K562 (cell line): ENCODE measurements around the gene PTH1R. TPM values are rescaled to one million over a fixed set of nuclear protein-coding genes. Genes with fewer than 3 reads are reported as not detected.

Experiments used
- EP400 ChIP-seq: fragments of 450-650 bp; IDR thresholded peaks from 2 replicates; pipeline ENCODE4 v1.6.1; 2017; ENCODE audit warnings: antibody characterized with exemption, mild to moderate bottlenecking, moderate library complexity
- GMEB1 ChIP-seq: fragments of 250-450 bp; sonication (Bioruptor Pico); IDR thresholded peaks from 2 replicates; pipeline ENCODE4 v1.4.0; 2020; ENCODE audit warnings: mild to moderate bottlenecking
- HMG20B ChIP-seq: fragments of 250-450 bp; sonication (Bioruptor Pico); IDR thresholded peaks from 2 replicates; pipeline ENCODE4 v1.5.0; 2021; ENCODE audit warnings: mild to moderate bottlenecking
- JUN ChIP-seq, 2 experiments: sonication (generic) in 1 of 2; formaldehyde crosslinking in 1 of 2; IDR thresholded peaks; 2 replicates each; pipeline versions ENCODE4 v1.6.1 to v1.8.0; 2012 to 2022; ENCODE audit warnings: borderline replicate concordance in 2 of 2, mild to moderate bottlenecking in 2 of 2, improper control_type of control experiment in 1 of 2, low read depth in 1 of 2, low read length in 1 of 2, missing genetic modification reagents in 1 of 2
- KAT8 ChIP-seq: fragments of 450-650 bp; IDR thresholded peaks from 2 replicates; pipeline ENCODE4 v1.6.1; 2016; ENCODE audit warnings: low read depth, mild to moderate bottlenecking
- MED1 ChIP-seq: sonication (generic); formaldehyde crosslinking; IDR thresholded peaks from 2 replicates; pipeline ENCODE4 v1.8.1; 2023; ENCODE audit warnings: missing genetic modification reagents, borderline replicate concordance
- NFATC3 ChIP-seq: fragments of 450-650 bp; IDR thresholded peaks from 2 replicates; pipeline ENCODE4 v1.6.1; 2017; ENCODE audit warnings: mild to moderate bottlenecking
- PRMT5 ChIP-seq: sonication (generic); formaldehyde crosslinking; IDR thresholded peaks from 2 replicates; pipeline ENCODE4 v1.5.0; 2020; ENCODE audit warnings: missing genetic modification reagents
- RBM15 ChIP-seq: fragments of 200-400 bp; formaldehyde crosslinking; IDR thresholded peaks from 2 replicates; pipeline ENCODE4 v1.6.1; 2018; ENCODE audit warnings: mild to moderate bottlenecking, low read length, moderate library complexity; ENCODE audit not compliant: insufficient read depth
- SMAD3 ChIP-seq: fragments of 450-650 bp; formaldehyde crosslinking; conservative IDR thresholded peaks from 2 replicates; pipeline ENCODE4 v1.4.0; 2020; ENCODE audit warnings: mild to moderate bottlenecking
- ZBTB2 ChIP-seq: fragments of 450-650 bp; IDR thresholded peaks from 2 replicates; pipeline ENCODE4 v1.6.1; 2016; ENCODE audit warnings: antibody characterized with exemption
- ZBTB43 ChIP-seq: sonication (generic); formaldehyde crosslinking; IDR thresholded peaks from 2 replicates; pipeline ENCODE4 v1.8.0; 2023; ENCODE audit warnings: mild to moderate bottlenecking, missing genetic modification reagents
- ZNF3 ChIP-seq: fragments of 250-450 bp; sonication (Bioruptor Pico); IDR thresholded peaks from 2 replicates; pipeline ENCODE4 v1.5.0; 2021; ENCODE audit warnings: mild to moderate bottlenecking, moderate library complexity
- ZNF644 ChIP-seq: fragments of 200-800 bp; sonication (Bioruptor generic); IDR thresholded peaks from 2 replicates; pipeline ENCODE4 v1.6.1; 2016; ENCODE audit warnings: low read depth, missing genetic modification characterization, missing compliant biosample characterization
- ZNF77 ChIP-seq: fragments of 250-450 bp; sonication (Bioruptor Pico); IDR thresholded peaks from 2 replicates; pipeline ENCODE4 v1.5.0; 2020
- polyA plus RNA-seq, 8 experiments: library from polyadenylated mRNA; depleted of rRNA in 4 of 8; stranded (reverse) in 5 of 8; unstranded in 3 of 8; fragments of >200 nt; fragmentation: Nextera tagmentation in 2 of 8; fragmentation: Illumina TruSeq in 1 of 8; extraction: Ambion mirVana in 2 of 8; extraction: Trizol in 1 of 8; gene quantifications; 2 replicates each; pipeline versions ENCODE4 v1.2.1 to v1.2.3, GENCODE V29; 2011 to 2014; ENCODE audit warnings: inconsistent platforms in 1 of 8, missing spikeins in 1 of 8
- total RNA-seq, 7 experiments: library from RNA; depleted of rRNA in 6 of 7; stranded (reverse); fragments of >200 nt in 6 of 7; fragmentation: Illumina TruSeq in 2 of 7; extraction: Trizol in 2 of 7; gene quantifications; 2 replicates each; pipeline versions ENCODE4 v1.2.1 to v1.2.3, GENCODE V29; 2011 to 2021; ENCODE audit warnings: low replicate concordance in 1 of 7
- TF ChIP-seq, protein P1 (sequence below): fragments of 250-450 bp; sonication (Bioruptor Pico); IDR thresholded peaks from 2 replicates; pipeline ENCODE4 v1.5.0; 2020; ENCODE audit warnings: mild to moderate bottlenecking
- TF ChIP-seq, protein P2 (sequence below): fragments of 250-450 bp; sonication (Bioruptor Pico); IDR thresholded peaks from 2 replicates; pipeline ENCODE4 v1.4.0; 2020; ENCODE audit warnings: mild to moderate bottlenecking, moderate library complexity
- TF ChIP-seq, protein P3 (sequence below): fragments of 250-450 bp; sonication (Bioruptor Pico); IDR thresholded peaks from 2 replicates; pipeline ENCODE4 v1.9.0; 2021; ENCODE audit warnings: mild to moderate bottlenecking, inconsistent platforms

PTH1R gene
- total and polyA plus RNA-seq, 9 of the 15 experiments (the other 6 are each of a cell fraction or from before 2014, with no cell fraction given), result not detected

DNA sequence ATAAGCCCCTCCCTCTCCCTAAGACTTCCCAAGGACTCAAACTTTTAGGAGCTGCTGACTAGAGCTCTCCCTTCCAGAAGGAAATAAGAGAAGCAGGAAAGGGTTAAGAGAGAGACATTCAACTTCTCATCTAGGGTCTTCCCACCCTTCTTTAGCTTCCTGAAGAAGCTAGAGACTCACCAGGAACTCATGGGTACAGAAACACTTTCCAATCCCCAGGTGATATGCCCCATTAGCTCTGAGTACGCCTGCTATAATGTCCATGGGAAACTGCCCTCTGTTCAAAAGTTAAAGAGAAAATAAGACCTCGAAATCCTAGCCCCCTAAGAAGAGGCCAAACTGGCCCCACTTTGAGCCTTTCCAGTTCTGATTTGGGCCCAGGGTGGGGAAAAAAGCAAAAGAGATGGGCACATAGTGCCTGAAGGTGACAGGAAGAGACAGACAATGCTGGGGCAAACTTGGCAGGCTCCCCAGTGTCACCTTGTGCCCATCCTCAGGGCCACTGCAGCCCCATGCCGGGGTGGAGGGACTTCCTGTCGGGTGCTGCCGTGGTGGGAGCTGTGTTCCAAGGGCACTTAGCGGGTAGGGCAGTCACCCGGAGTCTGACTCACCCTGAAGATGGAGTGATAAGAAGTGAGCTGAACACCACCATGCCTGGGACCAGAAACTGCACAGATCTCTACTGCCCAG, 69.5 kb downstream of the PTH1R start (continued):
- TF ChIP-seq, protein P1, sequence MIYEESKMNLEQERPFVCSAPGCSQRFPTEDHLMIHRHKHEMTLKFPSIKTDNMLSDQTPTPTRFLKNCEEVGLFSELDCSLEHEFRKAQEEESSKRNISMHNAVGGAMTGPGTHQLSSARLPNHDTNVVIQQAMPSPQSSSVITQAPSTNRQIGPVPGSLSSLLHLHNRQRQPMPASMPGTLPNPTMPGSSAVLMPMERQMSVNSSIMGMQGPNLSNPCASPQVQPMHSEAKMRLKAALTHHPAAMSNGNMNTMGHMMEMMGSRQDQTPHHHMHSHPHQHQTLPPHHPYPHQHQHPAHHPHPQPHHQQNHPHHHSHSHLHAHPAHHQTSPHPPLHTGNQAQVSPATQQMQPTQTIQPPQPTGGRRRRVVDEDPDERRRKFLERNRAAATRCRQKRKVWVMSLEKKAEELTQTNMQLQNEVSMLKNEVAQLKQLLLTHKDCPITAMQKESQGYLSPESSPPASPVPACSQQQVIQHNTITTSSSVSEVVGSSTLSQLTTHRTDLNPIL (CRISPR knock-in tag), result no peak
- TF ChIP-seq RBM15, result no peak
- no peak for TF ChIP-seq MED1 (CRISPR knock-in tag)
- TF ChIP-seq, protein P2, sequence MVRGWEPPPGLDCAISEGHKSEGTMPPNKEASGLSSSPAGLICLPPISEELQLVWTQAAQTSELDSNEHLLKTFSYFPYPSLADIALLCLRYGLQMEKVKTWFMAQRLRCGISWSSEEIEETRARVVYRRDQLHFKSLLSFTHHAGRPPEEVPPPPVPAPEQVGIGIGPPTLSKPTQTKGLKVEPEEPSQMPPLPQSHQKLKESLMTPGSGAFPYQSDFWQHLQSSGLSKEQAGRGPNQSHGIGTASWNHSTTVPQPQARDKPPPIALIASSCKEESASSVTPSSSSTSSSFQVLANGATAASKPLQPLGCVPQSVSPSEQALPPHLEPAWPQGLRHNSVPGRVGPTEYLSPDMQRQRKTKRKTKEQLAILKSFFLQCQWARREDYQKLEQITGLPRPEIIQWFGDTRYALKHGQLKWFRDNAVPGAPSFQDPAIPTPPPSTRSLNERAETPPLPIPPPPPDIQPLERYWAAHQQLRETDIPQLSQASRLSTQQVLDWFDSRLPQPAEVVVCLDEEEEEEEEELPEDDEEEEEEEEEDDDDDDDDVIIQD (CRISPR knock-in tag), result no peak
- TF ChIP-seq, protein P3, sequence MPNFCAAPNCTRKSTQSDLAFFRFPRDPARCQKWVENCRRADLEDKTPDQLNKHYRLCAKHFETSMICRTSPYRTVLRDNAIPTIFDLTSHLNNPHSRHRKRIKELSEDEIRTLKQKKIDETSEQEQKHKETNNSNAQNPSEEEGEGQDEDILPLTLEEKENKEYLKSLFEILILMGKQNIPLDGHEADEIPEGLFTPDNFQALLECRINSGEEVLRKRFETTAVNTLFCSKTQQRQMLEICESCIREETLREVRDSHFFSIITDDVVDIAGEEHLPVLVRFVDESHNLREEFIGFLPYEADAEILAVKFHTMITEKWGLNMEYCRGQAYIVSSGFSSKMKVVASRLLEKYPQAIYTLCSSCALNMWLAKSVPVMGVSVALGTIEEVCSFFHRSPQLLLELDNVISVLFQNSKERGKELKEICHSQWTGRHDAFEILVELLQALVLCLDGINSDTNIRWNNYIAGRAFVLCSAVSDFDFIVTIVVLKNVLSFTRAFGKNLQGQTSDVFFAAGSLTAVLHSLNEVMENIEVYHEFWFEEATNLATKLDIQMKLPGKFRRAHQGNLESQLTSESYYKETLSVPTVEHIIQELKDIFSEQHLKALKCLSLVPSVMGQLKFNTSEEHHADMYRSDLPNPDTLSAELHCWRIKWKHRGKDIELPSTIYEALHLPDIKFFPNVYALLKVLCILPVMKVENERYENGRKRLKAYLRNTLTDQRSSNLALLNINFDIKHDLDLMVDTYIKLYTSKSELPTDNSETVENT (CRISPR knock-in tag), result no peak
- no peak for TF ChIP-seq ZNF77
- no peak for TF ChIP-seq EP400
- no peak for TF ChIP-seq HMG20B (CRISPR knock-in tag)
- TF ChIP-seq SMAD3 (CRISPR knock-in tag), result 0 out of 2 replicates have a peak, but pooled peaks have one; percentile 49
- no peak for TF ChIP-seq ZNF644
- TF ChIP-seq GMEB1 (CRISPR knock-in tag), result no peak
- TF ChIP-seq ZBTB2, result 0 out of 2 replicates have a peak, but pooled peaks have one; percentile 53
- TF ChIP-seq ZNF3 (CRISPR knock-in tag), result no peak
- no peak for TF ChIP-seq PRMT5 (CRISPR knock-in tag)
- TF ChIP-seq NFATC3, result no peak
- no peak for TF ChIP-seq ZBTB43
- TF ChIP-seq KAT8, result no peak
- TF ChIP-seq JUN (IDR thresholded peaks at IDR 0.05; ENCODE audit: borderline replicate concordance, low read depth, low read length), result peak; percentile 92
- peak; percentile 88; the same call in 1 of the 2 replicates for TF ChIP-seq JUN (CRISPR knock-in tag; IDR thresholded peaks at IDR 0.05; ENCODE audit: borderline replicate concordance)
